ENCODE data around the gene RPGRIP1L.

Gene RPGRIP1L

GRCh38 chr16:53620476-53620875 lies 83.2 kb downstream of the RPGRIP1L start:
- no peak for DNase-seq
- in situ Hi-C loops (cut with HindIII; ENCODE audit: low pct_ligation_motif_present, low pct_unique_long_range_greater_than_20kb, low sequenced_read_pairs): no loop called here

GRCh38 chr16:53619235-53619634 lies 84.4 kb downstream of the RPGRIP1L start:
- no peak for DNase-seq
- in situ Hi-C loops (cut with HindIII; ENCODE audit: low pct_ligation_motif_present, low pct_unique_long_range_greater_than_20kb, low sequenced_read_pairs): no loop called here

GRCh38 chr16:53614346-53614745 lies 89.3 kb downstream of the RPGRIP1L start:
- in situ Hi-C loops (cut with HindIII; ENCODE audit: low pct_ligation_motif_present, low pct_unique_long_range_greater_than_20kb, low sequenced_read_pairs): no loop called here
- no peak for DNase-seq

- DNase-seq: no peak
- in situ Hi-C loops (cut with HindIII; ENCODE audit: low pct_ligation_motif_present, low pct_unique_long_range_greater_than_20kb, low sequenced_read_pairs): no loop called here
These were observed 91.7 kb downstream of the RPGRIP1L start for GRCh38 chr16:53612003-53612402.

- in situ Hi-C loops (cut with HindIII; ENCODE audit: low pct_ligation_motif_present, low pct_unique_long_range_greater_than_20kb, low sequenced_read_pairs): no loop called here
- no peak for DNase-seq
These were observed 92.4 kb downstream of the RPGRIP1L start for GRCh38 chr16:53611179-53611696.

GRCh38 chr16:53609536-53609935 lies 94.1 kb downstream of the RPGRIP1L start:
- DNase-seq: no peak
- in situ Hi-C loops (cut with HindIII; ENCODE audit: low pct_ligation_motif_present, low pct_unique_long_range_greater_than_20kb, low sequenced_read_pairs): no loop called here

GRCh38 chr16:53608094-53608493 lies 95.6 kb downstream of the RPGRIP1L start:
- in situ Hi-C loops (cut with HindIII; ENCODE audit: low pct_ligation_motif_present, low pct_unique_long_range_greater_than_20kb, low sequenced_read_pairs): no loop called here
- DNase-seq: no peak

- no peak for DNase-seq
- in situ Hi-C loops (cut with HindIII; ENCODE audit: low pct_ligation_motif_present, low pct_unique_long_range_greater_than_20kb, low sequenced_read_pairs): no loop called here
These were observed 97.7 kb downstream of the RPGRIP1L start for GRCh38 chr16:53605831-53606400.

- in situ Hi-C loops (cut with HindIII; ENCODE audit: low pct_ligation_motif_present, low pct_unique_long_range_greater_than_20kb, low sequenced_read_pairs): no loop called here
These were observed 98.3 kb downstream of the RPGRIP1L start for GRCh38 chr16:53605356-53605755.

GRCh38 chr16:53601961-53602360 lies 101.7 kb downstream of the RPGRIP1L start:
- no peak for DNase-seq
- in situ Hi-C loops (cut with HindIII; ENCODE audit: low pct_ligation_motif_present, low pct_unique_long_range_greater_than_20kb, low sequenced_read_pairs): no loop called here

More at GRCh38 chr16:53605356-53605755, 98.3 kb downstream of the RPGRIP1L start:
- no peak for DNase-seq

- in situ Hi-C loops (cut with HindIII; ENCODE audit: low pct_ligation_motif_present, low pct_unique_long_range_greater_than_20kb, low sequenced_read_pairs): no loop called here
- DNase-seq: no peak
These were observed 103.0 kb downstream of the RPGRIP1L start for GRCh38 chr16:53600616-53601015.

GRCh38 chr16:53600126-53600525 lies 103.5 kb downstream of the RPGRIP1L start:
- in situ Hi-C loops (cut with HindIII; ENCODE audit: low pct_ligation_motif_present, low pct_unique_long_range_greater_than_20kb, low sequenced_read_pairs): no loop called here
- DNase-seq: no peak

- DNase-seq: no peak
- in situ Hi-C loops (cut with HindIII; ENCODE audit: low pct_ligation_motif_present, low pct_unique_long_range_greater_than_20kb, low sequenced_read_pairs): no loop called here
These were observed 104.1 kb downstream of the RPGRIP1L start for GRCh38 chr16:53599548-53599947.

GRCh38 chr16:53598511-53599275 lies 105.0 kb downstream of the RPGRIP1L start:
- DNase-seq: no peak
- in situ Hi-C loops (cut with HindIII; ENCODE audit: low pct_ligation_motif_present, low pct_unique_long_range_greater_than_20kb, low sequenced_read_pairs): no loop called here

- in situ Hi-C loops (cut with HindIII; ENCODE audit: low pct_ligation_motif_present, low pct_unique_long_range_greater_than_20kb, low sequenced_read_pairs): no loop called here
- no peak for DNase-seq
These were observed 105.9 kb downstream of the RPGRIP1L start for GRCh38 chr16:53597776-53598175.

- in situ Hi-C loops (cut with HindIII; ENCODE audit: low pct_ligation_motif_present, low pct_unique_long_range_greater_than_20kb, low sequenced_read_pairs): no loop called here
- no peak for DNase-seq
These were observed 115.5 kb downstream of the RPGRIP1L start for GRCh38 chr16:53588081-53588648.

- DNase-seq: no peak
- in situ Hi-C loops (cut with HindIII; ENCODE audit: low pct_ligation_motif_present, low pct_unique_long_range_greater_than_20kb, low sequenced_read_pairs): no loop called here
These were observed 120.3 kb downstream of the RPGRIP1L start for GRCh38 chr16:53583401-53583800.

GRCh38 chr16:53581784-53582183 lies 121.9 kb downstream of the RPGRIP1L start:
- DNase-seq: no peak
- in situ Hi-C loops (cut with HindIII; ENCODE audit: low pct_ligation_motif_present, low pct_unique_long_range_greater_than_20kb, low sequenced_read_pairs): no loop called here

GRCh38 chr16:53580038-53580802 lies 123.4 kb downstream of the RPGRIP1L start:
- no peak for DNase-seq
- in situ Hi-C loops (cut with HindIII; ENCODE audit: low pct_ligation_motif_present, low pct_unique_long_range_greater_than_20kb, low sequenced_read_pairs): no loop called here

Data from ACHN (cell line).